ENCODE data around the gene RTN4R.
A peak's percentile ranks its signal among the peaks of the same experiment; 100 is the strongest.

The RTN4R gene

DNA sequence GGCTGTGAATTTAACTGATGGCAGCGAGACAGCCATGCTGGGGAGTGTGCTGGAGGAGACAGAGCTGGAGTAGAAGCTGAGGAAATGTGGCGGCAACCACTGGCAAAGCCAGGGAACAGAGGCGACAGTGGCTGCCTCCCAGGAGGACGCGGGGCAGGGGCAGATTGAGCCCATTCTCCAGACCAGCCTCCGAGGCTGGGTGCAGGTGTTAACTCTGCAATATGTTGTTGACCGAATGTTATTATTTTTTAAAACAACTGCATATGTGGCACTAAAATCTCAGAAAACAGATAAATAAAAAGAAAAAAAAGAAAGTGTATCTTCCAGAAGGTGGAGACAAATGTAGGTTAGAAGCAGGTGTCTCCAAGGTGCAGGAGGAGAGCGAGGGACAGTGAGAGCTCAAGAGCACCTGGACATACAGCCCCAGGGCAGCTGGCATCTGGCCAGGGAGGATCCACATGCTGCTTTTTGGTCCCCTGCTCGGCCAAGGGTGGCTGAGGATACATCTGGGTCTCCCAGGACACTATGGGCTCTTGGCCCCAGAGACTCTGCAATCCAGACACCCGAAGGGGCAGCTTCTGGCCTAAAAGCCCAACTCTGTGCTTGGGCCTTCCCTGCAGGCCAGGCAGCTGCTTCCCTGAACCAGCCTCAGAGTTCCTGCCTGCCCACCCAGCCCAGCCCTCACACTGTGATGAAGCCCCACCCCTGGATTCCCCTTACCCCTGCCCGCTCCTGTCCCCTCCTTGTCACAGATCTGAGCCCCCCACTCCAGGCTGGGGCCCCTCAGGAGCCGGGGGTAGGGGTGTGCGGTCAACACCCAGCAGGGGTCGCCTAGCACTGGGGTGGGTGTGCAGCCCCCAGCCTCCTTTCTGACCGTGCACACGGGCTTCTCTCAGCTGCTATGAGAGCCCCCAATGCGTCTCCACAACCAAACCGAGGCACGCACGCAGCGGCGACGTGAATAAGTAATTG, 12.9 kb downstream of the RTN4R start:
- no peak for DNase-seq

DNA sequence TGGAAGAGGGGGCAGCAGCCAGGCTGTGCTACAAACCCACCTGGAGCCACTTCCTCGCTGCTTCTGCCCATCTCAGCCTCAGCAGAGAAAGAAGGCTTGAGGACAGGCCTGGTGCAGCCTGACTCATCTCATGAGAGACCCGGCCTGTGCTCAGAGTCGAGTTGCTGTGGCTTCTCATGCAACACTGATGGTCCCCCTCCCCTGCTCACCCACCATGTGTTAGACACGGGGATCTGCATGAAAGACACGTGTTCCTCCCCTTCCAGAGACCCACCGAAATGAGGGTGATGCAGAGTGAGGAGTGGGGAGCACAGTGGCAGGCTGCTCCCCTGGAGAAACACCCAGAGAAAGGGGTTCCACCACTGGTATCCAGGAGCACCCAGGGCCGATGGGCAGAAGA, 15.0 kb downstream of the RTN4R start:
- no peak for DNase-seq

DNA sequence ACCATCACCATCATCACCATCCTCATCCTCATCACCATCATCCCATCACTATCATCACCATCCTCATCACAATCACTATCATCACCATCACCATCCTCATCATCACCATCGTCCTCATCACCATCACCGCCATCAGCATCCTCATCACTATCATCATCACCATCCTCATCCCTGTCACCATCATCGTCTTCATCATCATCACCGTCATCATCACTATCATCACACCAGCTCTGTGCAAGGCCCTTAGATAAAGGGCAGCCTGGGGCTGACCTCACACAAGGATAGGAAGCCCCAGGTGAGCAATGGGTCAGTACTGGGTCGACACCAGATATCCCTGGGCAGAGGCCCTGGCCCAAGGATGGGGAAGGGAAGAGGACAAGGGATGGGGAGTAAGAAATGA, 16.1 kb downstream of the RTN4R start:
- DNase-seq = no peak

DNA sequence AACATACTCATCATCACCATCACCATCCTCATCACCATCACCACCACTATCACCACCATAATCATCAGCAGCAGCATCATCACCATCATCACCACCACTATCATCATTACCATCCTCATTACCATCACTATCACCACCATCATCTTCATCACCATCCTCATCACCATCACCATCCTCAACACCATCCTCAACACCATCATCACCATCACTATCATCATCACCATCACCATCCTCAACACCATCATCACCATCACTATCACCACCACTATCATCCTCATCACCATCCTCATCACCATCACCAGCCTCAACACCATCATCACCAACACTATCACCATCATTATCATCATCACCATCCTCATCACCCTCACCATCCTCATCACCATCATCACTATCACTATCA, 16.6 kb downstream of the RTN4R start:
- DNase-seq = no peak

DNA sequence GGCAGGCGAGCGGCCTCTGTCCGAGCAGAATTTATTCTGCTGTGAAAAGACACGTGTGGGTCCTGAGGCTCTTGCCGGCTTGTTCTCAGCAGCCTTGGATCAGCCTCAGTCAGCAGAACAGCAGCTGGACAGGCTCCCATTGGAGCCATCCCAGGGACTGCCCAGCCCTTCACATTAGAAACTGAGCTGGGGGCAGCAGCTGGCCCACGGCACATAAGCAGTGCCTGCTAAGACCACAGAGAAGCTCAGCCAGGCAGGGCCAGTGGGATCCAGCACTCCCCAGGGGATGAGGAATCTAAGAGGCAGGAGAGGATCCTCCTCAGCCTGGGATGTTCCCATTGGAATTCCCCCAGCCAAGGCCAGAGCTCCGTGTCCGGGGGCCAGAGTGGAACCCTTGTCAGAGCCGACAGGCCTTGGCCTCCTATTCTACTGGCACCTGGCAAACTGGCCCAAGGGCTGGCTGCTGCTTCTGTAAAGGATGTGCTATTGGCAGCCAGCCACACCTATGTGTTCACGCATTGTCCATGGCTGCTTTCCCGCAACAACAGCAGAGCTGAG, 18.2 kb downstream of the RTN4R start:
- DNase-seq = no peak

- DNase-seq = no peak
Measured at GRCh38 chr22:20248461-20248978, 19.6 kb downstream of the RTN4R start.

DNA sequence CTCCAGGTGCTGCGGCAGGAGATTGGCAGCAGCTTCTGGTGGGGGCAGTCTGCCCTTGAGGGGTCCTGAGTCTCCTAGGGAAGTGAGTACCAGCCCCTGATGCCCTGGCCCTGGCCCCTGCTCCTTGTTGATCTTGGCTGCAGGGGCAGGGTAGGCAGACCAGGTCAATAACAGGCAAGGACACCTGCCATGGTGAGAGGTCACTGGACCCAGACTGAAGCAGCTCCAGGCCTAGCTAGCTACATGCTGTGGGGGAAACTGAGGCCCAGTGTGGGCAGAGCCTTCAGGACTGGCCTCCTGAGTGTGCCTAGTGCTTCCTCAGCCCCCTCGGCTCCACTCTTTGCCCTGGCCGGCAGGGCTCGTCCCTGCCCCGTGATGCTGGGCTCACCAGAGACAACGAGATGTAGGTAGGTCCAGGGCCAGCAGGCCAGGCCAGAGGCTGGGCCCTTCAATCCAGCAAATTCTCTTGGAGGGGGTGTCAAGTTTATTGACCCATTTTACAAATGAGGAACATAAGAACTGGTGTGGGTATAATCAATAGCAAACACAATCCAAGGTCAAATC, 20.4 kb downstream of the RTN4R start:
- DNase-seq = no peak

GRCh38 chr22:20247010-20247505, 21.1 kb downstream of the RTN4R start:
- DNase-seq = no peak

- no peak for DNase-seq
Measured at GRCh38 chr22:20246368-20247009, 21.6 kb downstream of the RTN4R start.

DNA sequence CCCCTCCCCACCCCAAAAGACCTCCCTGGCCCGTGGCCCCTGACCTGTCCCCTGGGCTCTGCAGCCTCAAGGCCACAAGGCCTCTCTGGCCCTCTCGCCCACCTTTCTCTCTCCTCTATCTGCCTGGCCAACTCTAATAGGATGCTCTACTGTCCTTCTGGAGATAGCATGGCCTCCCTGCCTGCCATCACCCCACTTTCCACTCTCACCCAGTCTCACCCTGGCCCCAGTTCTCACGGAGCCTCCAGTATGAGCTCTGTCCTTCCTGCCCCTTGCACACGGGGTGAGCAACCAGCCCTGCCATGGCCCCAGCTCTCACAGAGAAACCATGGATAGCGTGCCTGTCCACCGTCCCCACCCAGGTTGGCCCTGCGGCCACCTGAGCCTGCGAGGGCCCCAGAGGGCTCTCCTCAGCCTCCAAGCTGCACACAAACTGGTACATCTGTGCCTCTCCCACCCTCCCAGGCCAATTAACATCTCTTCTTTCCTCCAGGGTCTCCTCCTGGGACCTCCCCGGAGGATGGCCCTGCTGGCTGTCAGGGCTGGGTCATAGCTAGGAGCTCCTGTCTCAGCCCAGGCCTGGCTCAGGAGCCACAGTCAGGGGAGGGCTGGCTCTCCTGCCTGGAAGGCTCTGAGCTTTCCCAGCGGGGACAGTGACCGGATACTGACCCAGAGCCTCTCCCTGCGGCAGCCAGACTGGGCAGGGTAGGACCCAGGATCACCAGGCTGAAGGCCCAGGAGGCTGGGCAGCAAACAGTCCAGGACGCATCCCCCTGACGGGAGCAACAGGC, 22.3 kb downstream of the RTN4R start:
- peak; percentile 54 for DNase-seq

GRCh38 chr22:20244691-20245576, 23.2 kb downstream of the RTN4R start:
- DNase-seq = peak; percentile 6

DNA sequence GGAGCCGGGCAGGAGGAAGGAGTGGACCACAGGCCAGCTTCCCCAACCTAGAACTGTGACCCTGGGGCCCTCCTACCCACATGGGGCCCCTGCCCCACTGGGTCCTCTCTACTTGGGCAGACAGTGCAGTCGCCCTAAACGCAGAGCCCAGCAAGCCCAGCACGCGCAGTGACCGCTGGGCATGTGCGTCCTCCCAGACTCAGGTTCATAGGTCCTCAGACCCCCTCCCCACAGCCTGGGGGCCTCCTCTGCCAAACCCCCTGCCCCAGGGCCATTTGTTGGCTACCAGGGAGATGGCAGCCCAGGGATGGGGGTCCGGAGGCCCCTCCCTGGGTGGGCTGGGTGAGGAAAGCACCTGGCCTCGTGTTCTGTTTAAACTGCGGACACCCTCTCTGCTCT, 23.9 kb downstream of the RTN4R start:
- DNase-seq = no peak

- DNase-seq = peak; percentile 94
Measured at GRCh38 chr22:20243537-20244249, 24.4 kb downstream of the RTN4R start.

GRCh38 chr22:20243176-20243536, 25.0 kb downstream of the RTN4R start:
- DNase-seq = no peak

DNA sequence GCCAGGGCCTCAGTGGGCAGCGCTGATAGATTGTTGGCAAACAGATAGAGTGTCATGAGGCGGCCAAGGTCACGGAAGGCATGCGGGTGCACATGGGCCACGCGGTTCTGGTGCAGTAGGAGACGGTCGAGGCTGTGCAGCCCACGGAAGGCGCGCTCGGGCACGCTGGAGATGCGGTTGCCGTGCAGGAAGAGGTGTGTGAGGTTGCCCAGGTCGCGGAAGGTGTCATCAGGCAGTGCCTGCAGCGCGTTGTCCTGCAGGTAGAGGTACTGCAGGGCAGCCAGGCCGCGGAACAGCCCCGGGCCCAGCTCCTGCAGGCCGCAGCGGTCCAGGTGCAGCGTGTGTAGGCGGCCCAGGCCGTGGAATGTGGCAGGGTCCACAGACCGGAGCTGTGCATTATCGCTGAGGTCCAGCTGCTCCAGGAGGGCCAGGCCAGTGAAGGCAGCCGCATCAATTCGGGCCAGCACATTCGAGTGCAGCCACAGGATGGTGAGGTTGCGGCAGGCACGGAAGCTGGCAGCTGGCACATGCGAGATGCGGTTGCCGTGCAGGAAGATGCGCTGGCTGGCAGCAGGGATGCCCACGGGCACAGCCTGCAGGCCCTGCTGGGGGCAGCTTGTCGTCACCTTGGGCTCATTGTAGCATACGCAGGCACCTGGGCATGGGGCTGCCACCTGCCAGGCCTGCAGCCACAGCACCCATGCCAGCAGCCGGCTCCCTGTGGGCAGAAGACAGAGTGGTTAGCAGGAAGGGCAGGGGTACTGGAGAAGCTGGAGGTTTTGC, 25.5 kb downstream of the RTN4R start:
- DNase-seq = no peak

DNA sequence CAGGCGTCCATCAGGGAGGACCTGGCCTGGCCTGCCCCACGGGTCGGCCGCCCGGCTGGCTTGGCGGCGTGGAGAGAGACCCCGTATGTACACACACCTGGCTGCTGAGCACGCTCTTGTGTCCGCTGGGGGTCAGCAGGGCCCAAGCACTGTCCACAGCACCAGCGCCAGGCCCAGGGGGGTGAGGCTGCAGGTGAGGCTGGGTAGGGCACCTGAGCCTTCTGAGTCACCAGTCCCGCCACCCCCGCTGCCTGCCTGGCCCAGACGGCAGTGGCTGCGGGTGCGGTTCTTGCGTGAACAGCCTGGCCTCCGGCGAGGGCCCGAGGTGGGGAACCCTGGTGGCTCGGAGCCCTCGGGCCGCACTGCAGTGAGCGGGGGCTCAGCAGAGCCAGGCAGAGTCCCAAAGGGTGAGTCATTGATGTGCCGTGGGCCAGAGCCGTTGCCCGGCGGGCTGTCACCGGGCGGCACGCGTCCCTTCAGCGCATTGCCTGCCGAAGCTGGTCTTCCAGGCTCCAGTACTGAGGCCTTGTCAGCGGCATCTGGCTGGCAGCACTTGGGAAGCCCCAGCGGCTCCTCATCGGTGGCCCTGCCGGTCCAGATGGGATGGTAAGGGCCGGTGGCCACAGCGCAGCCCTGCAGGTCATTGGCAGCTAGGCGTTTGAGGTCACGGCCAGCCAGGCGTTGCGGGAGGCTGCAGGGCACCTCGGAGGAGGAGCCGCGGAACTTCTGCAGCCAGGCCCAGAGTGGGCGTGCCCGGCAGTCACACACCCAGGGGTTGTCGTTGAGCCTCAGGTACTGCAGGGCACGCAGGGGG, 26.3 kb downstream of the RTN4R start:
- DNase-seq = no peak

- no peak for DNase-seq
Measured at GRCh38 chr22:20240900-20241299, 27.2 kb downstream of the RTN4R start.

DNA sequence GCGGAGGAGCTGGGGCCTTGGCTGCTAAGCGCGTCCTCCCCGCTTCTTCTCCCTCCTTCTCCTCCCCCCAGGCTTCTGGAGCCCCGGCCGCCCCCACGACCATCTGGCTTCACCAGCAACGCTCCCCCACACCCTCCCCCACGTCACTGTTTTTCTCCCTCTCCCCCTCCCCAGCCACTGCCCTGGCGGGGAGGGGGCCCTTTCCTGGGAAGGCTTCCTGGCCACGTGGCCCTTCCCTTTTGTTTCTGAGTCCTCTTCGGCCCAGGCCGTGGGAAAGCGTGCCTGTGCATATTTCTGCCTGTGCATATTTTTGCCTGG, 27.7 kb downstream of the RTN4R start:
- DNase-seq = peak; percentile 70

Measured in NCI-H2171 treated with DMSO at 0.1 percent for 48 hours (cell line).